Activated CD8-positive, alpha-beta memory T cell treated with anti-CD3 and anti-CD28 coated beads, Interleukin-2, amount 50 U/mL, for 1 hour (primary cell): ENCODE data around the gene TBX3.

Source experiments
- DNase-seq: peaks from one replicate; pipeline ENCODE4 v3.0.0-alpha.2; 2020; ENCODE audit errors: extremely low read depth

The TBX3 gene

GRCh38 chr12:114627393-114627792 is 56.6 kb downstream of the TBX3 start:
- DNase-seq, result no peak

GRCh38 chr12:114625294-114625851 is 58.6 kb downstream of the TBX3 start:
- no peak for DNase-seq

GRCh38 chr12:114623737-114624136 is 60.2 kb downstream of the TBX3 start:
- DNase-seq, result no peak
